ENCODE data around the gene GRIN2C.

GRIN2C gene

GRCh38 chr17:74832421-74832820 lies 27.3 kb downstream of the GRIN2C start (continued):
- TF ChIP-seq, protein P1, sequence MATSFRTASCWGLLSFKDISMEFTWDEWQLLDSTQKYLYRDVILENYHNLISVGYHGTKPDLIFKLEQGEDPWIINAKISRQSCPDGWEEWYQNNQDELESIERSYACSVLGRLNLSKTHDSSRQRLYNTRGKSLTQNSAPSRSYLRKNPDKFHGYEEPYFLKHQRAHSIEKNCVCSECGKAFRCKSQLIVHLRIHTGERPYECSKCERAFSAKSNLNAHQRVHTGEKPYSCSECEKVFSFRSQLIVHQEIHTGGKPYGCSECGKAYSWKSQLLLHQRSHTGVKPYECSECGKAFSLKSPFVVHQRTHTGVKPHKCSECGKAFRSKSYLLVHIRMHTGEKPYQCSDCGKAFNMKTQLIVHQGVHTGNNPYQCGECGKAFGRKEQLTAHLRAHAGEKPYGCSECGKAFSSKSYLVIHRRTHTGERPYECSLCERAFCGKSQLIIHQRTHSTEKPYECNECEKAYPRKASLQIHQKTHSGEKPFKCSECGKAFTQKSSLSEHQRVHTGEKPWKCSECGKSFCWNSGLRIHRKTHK (tag by site-specific recombination; IDR thresholded peaks at IDR 0.05), result no peak
- TF ChIP-seq ZNF341 (tag by site-specific recombination; IDR thresholded peaks at IDR 0.05; ENCODE audit: low read depth), result no peak
- TF ChIP-seq, protein P2, sequence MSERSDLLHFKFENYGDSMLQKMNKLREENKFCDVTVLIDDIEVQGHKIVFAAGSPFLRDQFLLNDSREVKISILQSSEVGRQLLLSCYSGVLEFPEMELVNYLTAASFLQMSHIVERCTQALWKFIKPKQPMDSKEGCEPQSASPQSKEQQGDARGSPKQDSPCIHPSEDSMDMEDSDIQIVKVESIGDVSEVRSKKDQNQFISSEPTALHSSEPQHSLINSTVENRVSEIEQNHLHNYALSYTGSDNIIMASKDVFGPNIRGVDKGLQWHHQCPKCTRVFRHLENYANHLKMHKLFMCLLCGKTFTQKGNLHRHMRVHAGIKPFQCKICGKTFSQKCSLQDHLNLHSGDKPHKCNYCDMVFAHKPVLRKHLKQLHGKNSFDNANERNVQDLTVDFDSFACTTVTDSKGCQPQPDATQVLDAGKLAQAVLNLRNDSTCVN (tag by site-specific recombination; optimal IDR thresholded peaks at IDR 0.05), result no peak
- no peak for TF ChIP-seq ZNF529 (tag by site-specific recombination; IDR thresholded peaks at IDR 0.05; ENCODE audit: insufficient replicate concordance)
- TF ChIP-seq, protein P3, sequence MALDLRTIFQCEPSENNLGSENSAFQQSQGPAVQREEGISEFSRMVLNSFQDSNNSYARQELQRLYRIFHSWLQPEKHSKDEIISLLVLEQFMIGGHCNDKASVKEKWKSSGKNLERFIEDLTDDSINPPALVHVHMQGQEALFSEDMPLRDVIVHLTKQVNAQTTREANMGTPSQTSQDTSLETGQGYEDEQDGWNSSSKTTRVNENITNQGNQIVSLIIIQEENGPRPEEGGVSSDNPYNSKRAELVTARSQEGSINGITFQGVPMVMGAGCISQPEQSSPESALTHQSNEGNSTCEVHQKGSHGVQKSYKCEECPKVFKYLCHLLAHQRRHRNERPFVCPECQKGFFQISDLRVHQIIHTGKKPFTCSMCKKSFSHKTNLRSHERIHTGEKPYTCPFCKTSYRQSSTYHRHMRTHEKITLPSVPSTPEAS (tag by site-specific recombination; IDR thresholded peaks at IDR 0.05), result no peak
- no peak for TF ChIP-seq ZNF223 (tag by site-specific recombination; IDR thresholded peaks at IDR 0.05)
- TF ChIP-seq YY1 (tag by site-specific recombination; IDR thresholded peaks at IDR 0.05), result no peak
- no peak for TF ChIP-seq KLF16 (tag by site-specific recombination; IDR thresholded peaks at IDR 0.05)
- no peak for TF ChIP-seq MEIS1 (CRISPR knock-in tag; IDR thresholded peaks at IDR 0.05; ENCODE audit: borderline replicate concordance)
- TF ChIP-seq ZNF785 (tag by site-specific recombination; IDR thresholded peaks at IDR 0.05), result no peak
- TF ChIP-seq ATF2 (tag by site-specific recombination; IDR thresholded peaks at IDR 0.05; ENCODE audit: low read depth), result no peak

GRCh38 chr17:74831444-74832146 lies 28.1 kb downstream of the GRIN2C start:
- TF ChIP-seq ZNF341 (tag by site-specific recombination; IDR thresholded peaks at IDR 0.05; ENCODE audit: low read depth), result peak; percentile 68
- no peak for TF ChIP-seq ZNF433 (tag by site-specific recombination; IDR thresholded peaks at IDR 0.05; ENCODE audit: low read depth)
- TF ChIP-seq ZIC2 (tag by site-specific recombination; IDR thresholded peaks at IDR 0.05), result peak; percentile 14; the same call in 1 of the 2 replicates
- TF ChIP-seq ZFHX2 (tag by site-specific recombination; conservative IDR thresholded peaks at IDR 0.05), result peak; percentile 92
- no peak for TF ChIP-seq HOXA7 (CRISPR knock-in tag; IDR thresholded peaks at IDR 0.05; ENCODE audit: borderline replicate concordance)
- TF ChIP-seq GLIS2 (tag by site-specific recombination; IDR thresholded peaks at IDR 0.05), result 0 out of 2 replicates have a peak, but pooled peaks have one; percentile 32
- no peak for TF ChIP-seq TSHZ1 (tag by site-specific recombination; IDR thresholded peaks at IDR 0.05; ENCODE audit: borderline replicate concordance)
- no peak for TF ChIP-seq ZNF544 (tag by site-specific recombination; IDR thresholded peaks at IDR 0.05)
- TF ChIP-seq SALL2 (tag by site-specific recombination; IDR thresholded peaks at IDR 0.05; ENCODE audit: borderline replicate concordance), result no peak
- peak; percentile 88 for TF ChIP-seq EGR2 (tag by site-specific recombination; IDR thresholded peaks at IDR 0.05; ENCODE audit: low read depth)
- peak; percentile 32 for TF ChIP-seq GLIS1 (tag by site-specific recombination; IDR thresholded peaks at IDR 0.05)
- TF ChIP-seq, protein P4, sequence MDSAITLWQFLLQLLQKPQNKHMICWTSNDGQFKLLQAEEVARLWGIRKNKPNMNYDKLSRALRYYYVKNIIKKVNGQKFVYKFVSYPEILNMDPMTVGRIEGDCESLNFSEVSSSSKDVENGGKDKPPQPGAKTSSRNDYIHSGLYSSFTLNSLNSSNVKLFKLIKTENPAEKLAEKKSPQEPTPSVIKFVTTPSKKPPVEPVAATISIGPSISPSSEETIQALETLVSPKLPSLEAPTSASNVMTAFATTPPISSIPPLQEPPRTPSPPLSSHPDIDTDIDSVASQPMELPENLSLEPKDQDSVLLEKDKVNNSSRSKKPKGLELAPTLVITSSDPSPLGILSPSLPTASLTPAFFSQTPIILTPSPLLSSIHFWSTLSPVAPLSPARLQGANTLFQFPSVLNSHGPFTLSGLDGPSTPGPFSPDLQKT (IDR thresholded peaks at IDR 0.05; ENCODE audit: borderline replicate concordance, low read depth, low read length), result no peak
- Histone ChIP-seq H3K9me3 (ENCODE audit: control insufficient read depth, insufficient read depth, low read depth, low read length) (no peaks in the 10 kb centered on the region), H3K36me3 (ENCODE audit: control insufficient read depth in 2 of 2, insufficient read depth in 1 of 2, low read length in 2 of 2) (peaks cover 0 to 25% of the 10 kb centered on the region in 2 experiments; a peak in 1 of 3 replicates), H3K27ac (ENCODE audit: extremely low read depth, low read depth, low read length) (no peak overlapping the region), H3K4me3 (ENCODE audit: low read depth, low read length) (no peak overlapping the region), H3K4me1 (ENCODE audit: control insufficient read depth, insufficient read depth, low read length) (no peaks in the 10 kb centered on the region)
- POLR2A ChIA-PET, result interaction anchor here (1.0 kb wide), 1 partner anchor 42 kb away, joined by 4 read pairs; the partner anchor contains the start of gene FDXR
- CTCF ChIA-PET, result interaction anchor here (0.6 to 2.8 kb wide), 4 partner anchors 12 to 280 kb away, joined by 3 to 13 read pairs (median 4); no protein-coding TSS in a partner anchor

Measured in HEK293 (cell line).